ENCODE results near the gene ACADM. TPM values are rescaled to one million over a fixed set of nuclear protein-coding genes. Genes with fewer than 3 reads are reported as not detected.

ACADM gene
- total and polyA plus RNA-seq, 2 experiments from 2014 or later, result 37.7 to 52.8 TPM

DNA sequence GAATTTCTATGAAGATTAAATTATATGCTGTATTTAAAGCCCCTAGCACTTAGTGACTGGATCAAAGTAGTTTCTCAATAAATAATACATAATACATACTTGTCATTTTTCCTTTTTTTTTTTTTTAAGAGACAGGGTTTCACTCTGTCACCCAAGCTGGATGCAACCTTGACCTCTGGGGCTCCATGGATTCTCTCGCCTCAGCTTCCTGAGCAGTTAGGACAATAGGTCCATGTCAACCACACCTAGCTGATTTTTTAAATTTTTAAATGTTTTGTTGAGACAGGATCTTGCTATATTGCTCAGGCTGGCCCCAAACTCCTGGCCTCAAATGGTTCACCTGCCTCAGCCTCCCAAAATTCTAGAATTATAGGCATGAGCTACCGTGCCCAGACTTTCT, 5.9 kb downstream of the ACADM start (continued):
- TF ChIP-seq, protein P1, sequence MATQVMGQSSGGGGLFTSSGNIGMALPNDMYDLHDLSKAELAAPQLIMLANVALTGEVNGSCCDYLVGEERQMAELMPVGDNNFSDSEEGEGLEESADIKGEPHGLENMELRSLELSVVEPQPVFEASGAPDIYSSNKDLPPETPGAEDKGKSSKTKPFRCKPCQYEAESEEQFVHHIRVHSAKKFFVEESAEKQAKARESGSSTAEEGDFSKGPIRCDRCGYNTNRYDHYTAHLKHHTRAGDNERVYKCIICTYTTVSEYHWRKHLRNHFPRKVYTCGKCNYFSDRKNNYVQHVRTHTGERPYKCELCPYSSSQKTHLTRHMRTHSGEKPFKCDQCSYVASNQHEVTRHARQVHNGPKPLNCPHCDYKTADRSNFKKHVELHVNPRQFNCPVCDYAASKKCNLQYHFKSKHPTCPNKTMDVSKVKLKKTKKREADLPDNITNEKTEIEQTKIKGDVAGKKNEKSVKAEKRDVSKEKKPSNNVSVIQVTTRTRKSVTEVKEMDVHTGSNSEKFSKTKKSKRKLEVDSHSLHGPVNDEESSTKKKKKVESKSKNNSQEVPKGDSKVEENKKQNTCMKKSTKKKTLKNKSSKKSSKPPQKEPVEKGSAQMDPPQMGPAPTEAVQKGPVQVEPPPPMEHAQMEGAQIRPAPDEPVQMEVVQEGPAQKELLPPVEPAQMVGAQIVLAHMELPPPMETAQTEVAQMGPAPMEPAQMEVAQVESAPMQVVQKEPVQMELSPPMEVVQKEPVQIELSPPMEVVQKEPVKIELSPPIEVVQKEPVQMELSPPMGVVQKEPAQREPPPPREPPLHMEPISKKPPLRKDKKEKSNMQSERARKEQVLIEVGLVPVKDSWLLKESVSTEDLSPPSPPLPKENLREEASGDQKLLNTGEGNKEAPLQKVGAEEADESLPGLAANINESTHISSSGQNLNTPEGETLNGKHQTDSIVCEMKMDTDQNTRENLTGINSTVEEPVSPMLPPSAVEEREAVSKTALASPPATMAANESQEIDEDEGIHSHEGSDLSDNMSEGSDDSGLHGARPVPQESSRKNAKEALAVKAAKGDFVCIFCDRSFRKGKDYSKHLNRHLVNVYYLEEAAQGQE (IDR thresholded peaks at IDR 0.05; ENCODE audit: unreplicated experiment), result no peak
- TF ChIP-seq STAT1 (IDR thresholded peaks at IDR 0.05; ENCODE audit: unreplicated experiment) (no peak), EZH2phosphoT487 (IDR thresholded peaks at IDR 0.05; ENCODE audit: unreplicated experiment) (no peak), POLR2AphosphoS5 (IDR thresholded peaks at IDR 0.05; ENCODE audit: low read depth) (no peak), NANOG (IDR thresholded peaks at IDR 0.05; ENCODE audit: borderline replicate concordance) (no peak)

DNA sequence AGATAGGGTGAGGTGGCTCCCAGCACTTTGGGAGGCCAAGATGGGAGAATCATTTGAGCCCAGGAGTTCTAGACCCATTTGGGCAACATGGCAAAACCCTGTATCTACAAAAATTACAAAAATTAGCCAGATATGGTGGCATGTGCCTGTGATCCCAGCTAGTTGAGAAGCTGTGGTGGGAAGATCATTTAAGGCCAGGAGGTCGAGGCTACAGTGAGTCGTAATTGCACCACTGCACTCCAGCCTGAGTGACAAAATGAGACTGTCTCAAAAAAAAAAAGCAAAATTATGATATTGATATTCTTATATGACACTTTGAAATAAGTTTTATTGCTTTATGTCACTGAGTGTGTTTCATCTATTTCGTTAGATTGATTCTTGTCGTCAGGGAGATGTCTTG, 7.4 kb downstream of the ACADM start:
- Histone ChIP-seq H2AFZ (no peak overlapping the region), H4K20me1 (replicated peaks; ENCODE audit: insufficient read depth) (no peaks in the 10 kb centered on the region; the same call in 1 of the 2 replicates), H3K4me2 (no peak overlapping the region), H3K79me2 (replicated peaks; ENCODE audit: insufficient read depth) (peaks cover 27% of the 10 kb centered on the region), H3K4me1 (ENCODE audit: insufficient read depth) (0 out of 2 replicates have a peak, but pooled peaks cover 5% of the 10 kb centered on the region), H3K27me3 (ENCODE audit: insufficient read depth) (no peaks in the 10 kb centered on the region), H3K9me2 (ENCODE audit: insufficient read depth) (no peaks in the 10 kb centered on the region), H3K4me3 (no peak overlapping the region), H3K27ac (ENCODE audit: low read depth) (no peak overlapping the region), H3K36me3 (ENCODE audit: insufficient read depth) (peaks cover 15% of the 10 kb centered on the region), H3F3A (replicated peaks; ENCODE audit: low read depth) (no peaks in the 10 kb centered on the region)
- Mint-ChIP-seq H3K9me3 (no peaks in the 10 kb centered on the region), H3K36me3 (ENCODE audit: low read depth) (peaks cover 24% of the 10 kb centered on the region; the same call in 2 of the 3 replicates), H3K27ac (peak overlapping the region; percentile 48; the same call in 1 of the 2 replicates), H3K4me3 (no peak overlapping the region), H3K27me3 (ENCODE audit: insufficient read depth, low read depth, poor library complexity) (peaks cover 2% of the 10 kb centered on the region), H3K4me1 (peaks cover 3% of the 10 kb centered on the region; the same call in 1 of the 3 replicates)
- no peak for ATAC-seq
- DNase-seq (ENCODE audit: low spot score), result no peak
- no peak for TF ChIP-seq CREB1 (CRISPR knock-in tag; IDR thresholded peaks at IDR 0.05; ENCODE audit: low read depth)
- TF ChIP-seq, protein P2, sequence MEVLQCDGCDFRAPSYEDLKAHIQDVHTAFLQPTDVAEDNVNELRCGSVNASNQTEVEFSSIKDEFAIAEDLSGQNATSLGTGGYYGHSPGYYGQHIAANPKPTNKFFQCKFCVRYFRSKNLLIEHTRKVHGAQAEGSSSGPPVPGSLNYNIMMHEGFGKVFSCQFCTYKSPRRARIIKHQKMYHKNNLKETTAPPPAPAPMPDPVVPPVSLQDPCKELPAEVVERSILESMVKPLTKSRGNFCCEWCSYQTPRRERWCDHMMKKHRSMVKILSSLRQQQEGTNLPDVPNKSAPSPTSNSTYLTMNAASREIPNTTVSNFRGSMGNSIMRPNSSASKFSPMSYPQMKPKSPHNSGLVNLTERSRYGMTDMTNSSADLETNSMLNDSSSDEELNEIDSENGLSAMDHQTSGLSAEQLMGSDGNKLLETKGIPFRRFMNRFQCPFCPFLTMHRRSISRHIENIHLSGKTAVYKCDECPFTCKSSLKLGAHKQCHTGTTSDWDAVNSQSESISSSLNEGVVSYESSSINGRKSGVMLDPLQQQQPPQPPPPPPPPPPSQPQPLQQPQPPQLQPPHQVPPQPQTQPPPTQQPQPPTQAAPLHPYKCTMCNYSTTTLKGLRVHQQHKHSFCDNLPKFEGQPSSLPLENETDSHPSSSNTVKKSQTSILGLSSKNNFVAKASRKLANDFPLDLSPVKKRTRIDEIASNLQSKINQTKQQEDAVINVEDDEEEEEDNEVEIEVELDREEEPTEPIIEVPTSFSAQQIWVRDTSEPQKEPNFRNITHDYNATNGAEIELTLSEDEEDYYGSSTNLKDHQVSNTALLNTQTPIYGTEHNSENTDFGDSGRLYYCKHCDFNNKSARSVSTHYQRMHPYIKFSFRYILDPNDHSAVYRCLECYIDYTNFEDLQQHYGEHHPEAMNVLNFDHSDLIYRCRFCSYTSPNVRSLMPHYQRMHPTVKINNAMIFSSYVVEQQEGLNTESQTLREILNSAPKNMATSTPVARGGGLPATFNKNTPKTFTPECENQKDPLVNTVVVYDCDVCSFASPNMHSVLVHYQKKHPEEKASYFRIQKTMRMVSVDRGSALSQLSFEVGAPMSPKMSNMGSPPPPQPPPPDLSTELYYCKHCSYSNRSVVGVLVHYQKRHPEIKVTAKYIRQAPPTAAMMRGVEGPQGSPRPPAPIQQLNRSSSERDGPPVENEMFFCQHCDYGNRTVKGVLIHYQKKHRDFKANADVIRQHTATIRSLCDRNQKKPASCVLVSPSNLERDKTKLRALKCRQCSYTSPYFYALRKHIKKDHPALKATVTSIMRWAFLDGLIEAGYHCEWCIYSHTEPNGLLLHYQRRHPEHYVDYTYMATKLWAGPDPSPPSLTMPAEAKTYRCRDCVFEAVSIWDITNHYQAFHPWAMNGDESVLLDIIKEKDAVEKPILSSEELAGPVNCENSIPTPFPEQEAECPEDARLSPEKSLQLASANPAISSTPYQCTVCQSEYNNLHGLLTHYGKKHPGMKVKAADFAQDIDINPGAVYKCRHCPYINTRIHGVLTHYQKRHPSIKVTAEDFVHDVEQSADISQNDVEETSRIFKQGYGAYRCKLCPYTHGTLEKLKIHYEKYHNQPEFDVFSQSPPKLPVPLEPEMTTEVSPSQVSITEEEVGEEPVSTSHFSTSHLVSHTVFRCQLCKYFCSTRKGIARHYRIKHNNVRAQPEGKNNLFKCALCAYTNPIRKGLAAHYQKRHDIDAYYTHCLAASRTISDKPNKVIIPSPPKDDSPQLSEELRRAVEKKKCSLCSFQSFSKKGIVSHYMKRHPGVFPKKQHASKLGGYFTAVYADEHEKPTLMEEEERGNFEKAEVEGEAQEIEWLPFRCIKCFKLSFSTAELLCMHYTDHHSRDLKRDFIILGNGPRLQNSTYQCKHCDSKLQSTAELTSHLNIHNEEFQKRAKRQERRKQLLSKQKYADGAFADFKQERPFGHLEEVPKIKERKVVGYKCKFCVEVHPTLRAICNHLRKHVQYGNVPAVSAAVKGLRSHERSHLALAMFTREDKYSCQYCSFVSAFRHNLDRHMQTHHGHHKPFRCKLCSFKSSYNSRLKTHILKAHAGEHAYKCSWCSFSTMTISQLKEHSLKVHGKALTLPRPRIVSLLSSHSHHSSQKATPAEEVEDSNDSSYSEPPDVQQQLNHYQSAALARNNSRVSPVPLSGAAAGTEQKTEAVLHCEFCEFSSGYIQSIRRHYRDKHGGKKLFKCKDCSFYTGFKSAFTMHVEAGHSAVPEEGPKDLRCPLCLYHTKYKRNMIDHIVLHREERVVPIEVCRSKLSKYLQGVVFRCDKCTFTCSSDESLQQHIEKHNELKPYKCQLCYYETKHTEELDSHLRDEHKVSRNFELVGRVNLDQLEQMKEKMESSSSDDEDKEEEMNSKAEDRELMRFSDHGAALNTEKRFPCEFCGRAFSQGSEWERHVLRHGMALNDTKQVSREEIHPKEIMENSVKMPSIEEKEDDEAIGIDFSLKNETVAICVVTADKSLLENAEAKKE (CRISPR knock-in tag; IDR thresholded peaks at IDR 0.05), result no peak
- no peak for TF ChIP-seq ZNF114 (CRISPR knock-in tag; IDR thresholded peaks at IDR 0.05)
- no peak for TF ChIP-seq EZH2 (IDR thresholded peaks at IDR 0.05; ENCODE audit: low read depth, unreplicated experiment)
- TF ChIP-seq POLR2AphosphoS5 (IDR thresholded peaks at IDR 0.05; ENCODE audit: low read depth), result no peak
- no peak for TF ChIP-seq JUNB (IDR thresholded peaks at IDR 0.05; ENCODE audit: unreplicated experiment)
- no peak for TF ChIP-seq EZH2phosphoT487 (IDR thresholded peaks at IDR 0.05; ENCODE audit: unreplicated experiment)
- TF ChIP-seq NANOG (IDR thresholded peaks at IDR 0.05; ENCODE audit: borderline replicate concordance), result no peak
- TF ChIP-seq, protein P3, sequence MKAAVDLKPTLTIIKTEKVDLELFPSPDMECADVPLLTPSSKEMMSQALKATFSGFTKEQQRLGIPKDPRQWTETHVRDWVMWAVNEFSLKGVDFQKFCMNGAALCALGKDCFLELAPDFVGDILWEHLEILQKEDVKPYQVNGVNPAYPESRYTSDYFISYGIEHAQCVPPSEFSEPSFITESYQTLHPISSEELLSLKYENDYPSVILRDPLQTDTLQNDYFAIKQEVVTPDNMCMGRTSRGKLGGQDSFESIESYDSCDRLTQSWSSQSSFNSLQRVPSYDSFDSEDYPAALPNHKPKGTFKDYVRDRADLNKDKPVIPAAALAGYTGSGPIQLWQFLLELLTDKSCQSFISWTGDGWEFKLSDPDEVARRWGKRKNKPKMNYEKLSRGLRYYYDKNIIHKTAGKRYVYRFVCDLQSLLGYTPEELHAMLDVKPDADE (IDR thresholded peaks at IDR 0.05), result no peak
- TF ChIP-seq, protein P4, sequence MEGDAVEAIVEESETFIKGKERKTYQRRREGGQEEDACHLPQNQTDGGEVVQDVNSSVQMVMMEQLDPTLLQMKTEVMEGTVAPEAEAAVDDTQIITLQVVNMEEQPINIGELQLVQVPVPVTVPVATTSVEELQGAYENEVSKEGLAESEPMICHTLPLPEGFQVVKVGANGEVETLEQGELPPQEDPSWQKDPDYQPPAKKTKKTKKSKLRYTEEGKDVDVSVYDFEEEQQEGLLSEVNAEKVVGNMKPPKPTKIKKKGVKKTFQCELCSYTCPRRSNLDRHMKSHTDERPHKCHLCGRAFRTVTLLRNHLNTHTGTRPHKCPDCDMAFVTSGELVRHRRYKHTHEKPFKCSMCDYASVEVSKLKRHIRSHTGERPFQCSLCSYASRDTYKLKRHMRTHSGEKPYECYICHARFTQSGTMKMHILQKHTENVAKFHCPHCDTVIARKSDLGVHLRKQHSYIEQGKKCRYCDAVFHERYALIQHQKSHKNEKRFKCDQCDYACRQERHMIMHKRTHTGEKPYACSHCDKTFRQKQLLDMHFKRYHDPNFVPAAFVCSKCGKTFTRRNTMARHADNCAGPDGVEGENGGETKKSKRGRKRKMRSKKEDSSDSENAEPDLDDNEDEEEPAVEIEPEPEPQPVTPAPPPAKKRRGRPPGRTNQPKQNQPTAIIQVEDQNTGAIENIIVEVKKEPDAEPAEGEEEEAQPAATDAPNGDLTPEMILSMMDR (conservative IDR thresholded peaks at IDR 0.05; ENCODE audit: low read depth in 2 of 2), result no peak
- TF ChIP-seq ZNF331 (CRISPR knock-in tag; IDR thresholded peaks at IDR 0.05; ENCODE audit: low read depth), result no peak
